SK-N-SH (cell line): ENCODE measurements around the gene GABRE. TPM values are rescaled to one million over a fixed set of nuclear protein-coding genes. Genes with fewer than 3 reads are reported as not detected.

Experiments used
- CTCF ChIA-PET: fragments of 300-600, 350-600 bp; formaldehyde crosslinking; extraction: SDS; loops from one replicate; lab custom pipeline; 2021; lab: Yijun Ruan, JAX
- POLR2A ChIA-PET: fragments of 350-600 bp; sonication (Branson Sonifier 250); formaldehyde crosslinking; extraction: SDS; loops from one replicate; lab custom pipeline; 2020; ENCODE audit warnings: antibody characterized with exemption, inconsistent platforms; lab: Yijun Ruan, JAX
- DNase-seq: peaks from one replicate; pipeline ENCODE4 v3.0.0; 2012
- H2AFZ ChIP-seq: fragments of 200-600 bp; sonication (generic); 2 replicates; pipeline ENCODE4 v1.8.1; 2016; ENCODE audit warnings: antibody characterized with exemption, mild to moderate bottlenecking, low read depth
- H3F3A ChIP-seq: fragments of 200-600 bp; sonication (generic); replicated peaks from 2 replicates; pipeline ENCODE3; 2016; ENCODE audit warnings: antibody characterized with exemption, mild to moderate bottlenecking; ENCODE audit not compliant: insufficient read depth
- H3K27ac ChIP-seq, 2 experiments: fragments of 200-500 bp in 1 of 2; fragments of 200-600 bp in 1 of 2; sonication (Bioruptor generic) in 1 of 2; sonication (generic), shearing (Covaris generic) in 1 of 2; 2 replicates each; pipeline versions ENCODE4 v1.5.1 to v1.6.1; 2014 to 2016; ENCODE audit warnings: low read depth in 2 of 2, inconsistent platforms in 1 of 2, low read length in 1 of 2, mild to moderate bottlenecking in 1 of 2, mixed read lengths in 1 of 2
- H3K27me3 ChIP-seq: fragments of 200-600 bp; sonication (generic), shearing (Covaris generic); 2 replicates; pipeline ENCODE4 v1.6.1; 2016; ENCODE audit warnings: mixed run types; ENCODE audit not compliant: insufficient read depth
- H3K36me3 ChIP-seq, 2 experiments: fragments of 200-500 bp in 1 of 2; fragments of 200-600 bp in 1 of 2; sonication (Bioruptor generic) in 1 of 2; sonication (generic) in 1 of 2; replicated peaks in 1 of 2; 2 replicates each; pipeline versions ENCODE3 to v1.5.1; 2014 to 2016; ENCODE audit warnings: low read length in 1 of 2, mild to moderate bottlenecking in 1 of 2; ENCODE audit not compliant: insufficient read depth in 2 of 2, control insufficient read depth in 1 of 2
- H3K4me1 ChIP-seq, 2 experiments: fragments of 200-500 bp in 1 of 2; fragments of 200-600 bp in 1 of 2; sonication (Bioruptor generic) in 1 of 2; sonication (generic), shearing (Covaris generic) in 1 of 2; 2 replicates each; pipeline versions ENCODE4 v1.5.1 to v1.6.1; 2014 to 2016; ENCODE audit warnings: low read depth in 1 of 2, low read length in 1 of 2, mixed run types in 1 of 2; ENCODE audit not compliant: insufficient read depth in 2 of 2, control insufficient read depth in 1 of 2
- H3K4me2 ChIP-seq: fragments of 200-600 bp; sonication (generic), shearing (Covaris generic); 2 replicates; pipeline ENCODE4 v1.6.1; 2017; ENCODE audit warnings: mixed run types
- H3K4me3 ChIP-seq, 2 experiments: fragments of 200-500 bp in 1 of 2; fragments of 200-600 bp in 1 of 2; sonication (Bioruptor generic) in 1 of 2; sonication (generic), shearing (Covaris generic) in 1 of 2; 2 replicates each; pipeline versions ENCODE4 v1.5.1 to v1.8.1; 2014 to 2016; ENCODE audit warnings: low read depth in 2 of 2, inconsistent platforms in 1 of 2, low read length in 1 of 2, mild to moderate bottlenecking in 1 of 2, mixed read lengths in 1 of 2, moderate library complexity in 1 of 2
- H3K79me2 ChIP-seq: fragments of 200-600 bp; sonication (generic); 2 replicates; pipeline ENCODE4 v1.8.1; 2017; ENCODE audit warnings: mild to moderate bottlenecking; ENCODE audit not compliant: insufficient read depth
- H3K9ac ChIP-seq: fragments of 200-600 bp; sonication (generic); 2 replicates; pipeline ENCODE4 v1.6.1; 2017; ENCODE audit warnings: mixed run types
- H3K9me2 ChIP-seq: fragments of 200-600 bp; sonication (generic); 2 replicates; pipeline ENCODE4 v1.6.1; 2017; ENCODE audit warnings: mixed run types
- H3K9me3 ChIP-seq: fragments of 200-600 bp; sonication (generic); 2 replicates; pipeline ENCODE4 v1.6.1; 2017; ENCODE audit warnings: mixed run types, mild to moderate bottlenecking, moderate library complexity
- H4K20me1 ChIP-seq: fragments of 200-600 bp; sonication (generic); 2 replicates; pipeline ENCODE4 v1.6.1; 2017; ENCODE audit warnings: mild to moderate bottlenecking, mixed run types; ENCODE audit not compliant: insufficient read depth
- CHD2 ChIP-seq: fragments of 150-350 bp; IDR thresholded peaks from 2 replicates; pipeline ENCODE4 v1.6.1; 2018; ENCODE audit warnings: low read length; ENCODE audit not compliant: partially characterized antibody
- ELF1 ChIP-seq: IDR thresholded peaks from 2 replicates; pipeline ENCODE4 v1.4.0; 2012
- EZH2phosphoT487 ChIP-seq: fragments of 200-600 bp; sonication (generic); IDR thresholded peaks from 2 replicates; pipeline ENCODE4 v1.6.1; 2017; ENCODE audit warnings: low read depth, mixed run types, mild to moderate bottlenecking, antibody characterized with exemption, moderate library complexity, borderline replicate concordance
- GABPA ChIP-seq: IDR thresholded peaks from 2 replicates; pipeline ENCODE4 v1.4.0; 2012; ENCODE audit warnings: low read depth, mild to moderate bottlenecking
- MEF2A ChIP-seq: IDR thresholded peaks from 2 replicates; pipeline ENCODE4 v1.4.0; 2012; ENCODE audit warnings: low read depth, borderline replicate concordance
- MXI1 ChIP-seq: IDR thresholded peaks from 2 replicates; pipeline ENCODE4 v1.6.1; 2012; ENCODE audit warnings: mild to moderate bottlenecking, low read depth, low read length, improper control_type of control experiment
- NRF1 ChIP-seq: IDR thresholded peaks from 2 replicates; pipeline ENCODE4 v1.6.1; 2012; ENCODE audit warnings: low read depth, mild to moderate bottlenecking, low read length
- PBX3 ChIP-seq: IDR thresholded peaks from 2 replicates; pipeline ENCODE4; 2012
- POLR2AphosphoS5 ChIP-seq: IDR thresholded peaks from 2 replicates; pipeline ENCODE4 v1.6.1; 2012; ENCODE audit warnings: low read depth, low read length
- RAD21 ChIP-seq: IDR thresholded peaks from 2 replicates; pipeline ENCODE4 v1.6.1; 2012; ENCODE audit warnings: mild to moderate bottlenecking, low read length
- RFX5 ChIP-seq: IDR thresholded peaks from 2 replicates; pipeline ENCODE4 v1.6.1; 2012; ENCODE audit warnings: mild to moderate bottlenecking, improper control_type of control experiment, low read length
- SMC3 ChIP-seq: IDR thresholded peaks from 2 replicates; pipeline ENCODE4 v1.6.1; 2012; ENCODE audit warnings: low read depth, low read length, improper control_type of control experiment
- TAF1 ChIP-seq: IDR thresholded peaks from 2 replicates; pipeline ENCODE4 v1.6.1; 2012; ENCODE audit warnings: low read depth, mild to moderate bottlenecking, low read length, moderate library complexity, borderline replicate concordance
- USF1 ChIP-seq: IDR thresholded peaks from 2 replicates; pipeline ENCODE4 v1.4.0; 2012; ENCODE audit warnings: low read depth, borderline replicate concordance
- YY1 ChIP-seq: IDR thresholded peaks from 2 replicates; pipeline ENCODE4 v1.4.0; 2012; ENCODE audit warnings: low read depth, mild to moderate bottlenecking
- ZBTB33 ChIP-seq: IDR thresholded peaks from 2 replicates; pipeline ENCODE4 v1.4.0; 2012; ENCODE audit warnings: low read depth, borderline replicate concordance
- WGBS: methylation state at CpG from one replicate; pipeline ENCODE4 v1.1.6; 2017; ENCODE audit warnings: low lambda C conversion rate; 5-methylcytosine and 5-hydroxymethylcytosine counted together
- polyA plus RNA-seq, 3 experiments: library from polyadenylated mRNA; depleted of rRNA; stranded (reverse); fragments of >200 nt; gene quantifications; 2 replicates each; pipeline ENCODE4 v1.2.3, GENCODE V29; 2012

Gene GABRE
- polyA plus RNA-seq (2012; rRNA removed) = 8.1 and 12.2 TPM in 2 replicates
- polyA plus RNA-seq (2012; cell fraction: cytosol; rRNA removed) = 0.89 and 1.4 TPM in 2 replicates
- polyA plus RNA-seq (2012; cell fraction: nucleus; rRNA removed) = 51.5 and 74.9 TPM in 2 replicates

- peak within 1 kb of the TSS in 1 of 2 experiments; percentile 46; a peak in 1 of 4 replicates for H3K27ac ChIP-seq
- H3K36me3 ChIP-seq = no peaks in the 10 kb centered on the region
- H3K9me3 ChIP-seq = no peaks in the 10 kb centered on the region
- no peaks in the 10 kb centered on the region for H4K20me1 ChIP-seq
- DNase-seq = peak; percentile 40
- H3K4me1 ChIP-seq = peaks cover 0 to 6% of the 10 kb centered on the region in 2 experiments; a peak in 2 of 4 replicates
- peaks cover 9% of the 10 kb centered on the region; the same call in 1 of the 2 replicates for H3K27me3 ChIP-seq
- peak within 1 kb of the TSS; percentile 71 for H3K9ac ChIP-seq
- peaks cover 8% of the 10 kb centered on the region for H3F3A ChIP-seq
- peak within 1 kb of the TSS; percentile 48 to 68; a peak in 3 of 4 replicates for H3K4me3 ChIP-seq
- ChIA-PET CTCF (no interaction called here), POLR2A (no interaction called here)
- peaks cover 30% of the 10 kb centered on the region for H3K79me2 ChIP-seq
- no peak for TF ChIP-seq YY1
- TF ChIP-seq POLR2AphosphoS5 = peak; percentile 66
- WGBS = 6% methylated on average over 13 of the region's 90 CpGs
- no peaks in the 10 kb centered on the region for H3K9me2 ChIP-seq
- H3K4me2 ChIP-seq = peak within 1 kb of the TSS; percentile 77
- no peak within 1 kb of the TSS for H2AFZ ChIP-seq
Measured at GRCh38 chrX:151974336-151975227, at the start of gene GABRE. Gene GABRE, minus strand, starts transcription at chrX:151974676. Its CDS starts 51 bp downstream, at chrX:151974625.

GRCh38 chrX:152020888-152021287 is 46.4 kb upstream of the GABRE start:
- Histone ChIP-seq H3F3A (no peaks in the 10 kb centered on the region), H3K9me3 (no peaks in the 10 kb centered on the region), H3K4me2 (no peak overlapping the region), H3K36me3 (no peaks in the 10 kb centered on the region), H3K79me2 (no peaks in the 10 kb centered on the region), H2AFZ (no peak overlapping the region), H3K27ac (no peak overlapping the region), H4K20me1 (no peaks in the 10 kb centered on the region), H3K9ac (no peak overlapping the region), H3K4me3 (no peak overlapping the region), H3K4me1 (no peaks in the 10 kb centered on the region), H3K27me3 (peaks cover 5% of the 10 kb centered on the region; the same call in 1 of the 2 replicates), H3K9me2 (no peaks in the 10 kb centered on the region)
- ChIA-PET CTCF (no interaction called here), POLR2A (no interaction called here)
- DNase-seq = no peak
- WGBS = 8% methylated on average over 3 of the region's 3 CpGs
- no peak for TF ChIP-seq TAF1
- no peak for TF ChIP-seq CHD2
- no peak for TF ChIP-seq EZH2phosphoT487
- no peak for TF ChIP-seq GABPA
- TF ChIP-seq YY1 = no peak
- TF ChIP-seq POLR2AphosphoS5 = no peak
- TF ChIP-seq RAD21 = no peak
- no peak for TF ChIP-seq ELF1
- TF ChIP-seq NRF1 = no peak
- TF ChIP-seq MXI1 = no peak
- TF ChIP-seq MEF2A = no peak
- TF ChIP-seq ZBTB33 = no peak
- no peak for TF ChIP-seq USF1
- TF ChIP-seq PBX3 = no peak
- no peak for TF ChIP-seq RFX5
- TF ChIP-seq SMC3 = no peak
